Neural cell (in vitro differentiated cells): Measurements from ENCODE around the gene SVOP.

Experiments used
- EP300 ChIP-seq: fragments of 450-650 bp; conservative IDR thresholded peaks from 2 replicates; pipeline ENCODE4 v1.6.1; 2014; ENCODE audit warnings: antibody characterized with exemption, mild to moderate bottlenecking, moderate library complexity; ENCODE audit not compliant: poor library complexity, severe bottlenecking
- EZH2 ChIP-seq: fragments of 200-600, 300-800 bp; shearing (Covaris generic), sonication (generic); IDR thresholded peaks from 2 replicates; pipeline ENCODE4 v1.6.1; 2014; ENCODE audit warnings: antibody characterized with exemption, low read length, borderline replicate concordance, mild to moderate bottlenecking; ENCODE audit not compliant: insufficient read depth, poor library complexity, severe bottlenecking
- TF ChIP-seq, protein P1 (sequence below): fragments of 450-650 bp; IDR thresholded peaks from 2 replicates; pipeline ENCODE4 v1.5.1; 2014; ENCODE audit warnings: antibody characterized with exemption, mild to moderate bottlenecking, moderate library complexity; ENCODE audit not compliant: poor library complexity, severe bottlenecking

- TF ChIP-seq EP300 (no peak), EZH2 (no peak)
- TF ChIP-seq, protein P1, sequence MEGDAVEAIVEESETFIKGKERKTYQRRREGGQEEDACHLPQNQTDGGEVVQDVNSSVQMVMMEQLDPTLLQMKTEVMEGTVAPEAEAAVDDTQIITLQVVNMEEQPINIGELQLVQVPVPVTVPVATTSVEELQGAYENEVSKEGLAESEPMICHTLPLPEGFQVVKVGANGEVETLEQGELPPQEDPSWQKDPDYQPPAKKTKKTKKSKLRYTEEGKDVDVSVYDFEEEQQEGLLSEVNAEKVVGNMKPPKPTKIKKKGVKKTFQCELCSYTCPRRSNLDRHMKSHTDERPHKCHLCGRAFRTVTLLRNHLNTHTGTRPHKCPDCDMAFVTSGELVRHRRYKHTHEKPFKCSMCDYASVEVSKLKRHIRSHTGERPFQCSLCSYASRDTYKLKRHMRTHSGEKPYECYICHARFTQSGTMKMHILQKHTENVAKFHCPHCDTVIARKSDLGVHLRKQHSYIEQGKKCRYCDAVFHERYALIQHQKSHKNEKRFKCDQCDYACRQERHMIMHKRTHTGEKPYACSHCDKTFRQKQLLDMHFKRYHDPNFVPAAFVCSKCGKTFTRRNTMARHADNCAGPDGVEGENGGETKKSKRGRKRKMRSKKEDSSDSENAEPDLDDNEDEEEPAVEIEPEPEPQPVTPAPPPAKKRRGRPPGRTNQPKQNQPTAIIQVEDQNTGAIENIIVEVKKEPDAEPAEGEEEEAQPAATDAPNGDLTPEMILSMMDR: no peak
Observed at GRCh38 chr12:108965886-108966285, 55.0 kb downstream of the SVOP start.
